Measurements from ENCODE around the gene VTI1A. TPM values are rescaled to one million over a fixed set of nuclear protein-coding genes. Genes with fewer than 3 reads are reported as not detected.

VTI1A gene
- total and polyA plus RNA-seq, 3 donors from 2014 or later = 25.5 to 85.9 (median 63.4) TPM

GRCh38 chr10:112654794-112655193, 207.8 kb downstream of the VTI1A start:
- no peak for TF ChIP-seq POLR2A (IDR thresholded peaks at IDR 0.05)
- TF ChIP-seq, protein P1, sequence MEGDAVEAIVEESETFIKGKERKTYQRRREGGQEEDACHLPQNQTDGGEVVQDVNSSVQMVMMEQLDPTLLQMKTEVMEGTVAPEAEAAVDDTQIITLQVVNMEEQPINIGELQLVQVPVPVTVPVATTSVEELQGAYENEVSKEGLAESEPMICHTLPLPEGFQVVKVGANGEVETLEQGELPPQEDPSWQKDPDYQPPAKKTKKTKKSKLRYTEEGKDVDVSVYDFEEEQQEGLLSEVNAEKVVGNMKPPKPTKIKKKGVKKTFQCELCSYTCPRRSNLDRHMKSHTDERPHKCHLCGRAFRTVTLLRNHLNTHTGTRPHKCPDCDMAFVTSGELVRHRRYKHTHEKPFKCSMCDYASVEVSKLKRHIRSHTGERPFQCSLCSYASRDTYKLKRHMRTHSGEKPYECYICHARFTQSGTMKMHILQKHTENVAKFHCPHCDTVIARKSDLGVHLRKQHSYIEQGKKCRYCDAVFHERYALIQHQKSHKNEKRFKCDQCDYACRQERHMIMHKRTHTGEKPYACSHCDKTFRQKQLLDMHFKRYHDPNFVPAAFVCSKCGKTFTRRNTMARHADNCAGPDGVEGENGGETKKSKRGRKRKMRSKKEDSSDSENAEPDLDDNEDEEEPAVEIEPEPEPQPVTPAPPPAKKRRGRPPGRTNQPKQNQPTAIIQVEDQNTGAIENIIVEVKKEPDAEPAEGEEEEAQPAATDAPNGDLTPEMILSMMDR (IDR thresholded peaks at IDR 0.05) = no peak
- no peaks in the 10 kb centered on the region for H3K9me3 ChIP-seq
- H3K27me3 ChIP-seq = no peaks in the 10 kb centered on the region
- no peak for DNase-seq
- WGBS, 2 donors = 91 to 92% methylated on average over 3 of the region's 3 CpGs
- H3K36me3 ChIP-seq (ENCODE audit: low read depth, missing control alignments) = no peaks in the 10 kb centered on the region
- H3K4me1 ChIP-seq = no peaks in the 10 kb centered on the region
- intact Hi-C loops (cut with DNase I; ENCODE audit: low total_unique reads) = no loop called here
- no peak overlapping the region for H3K4me3 ChIP-seq
- H3K27ac ChIP-seq = no peak overlapping the region

DNA sequence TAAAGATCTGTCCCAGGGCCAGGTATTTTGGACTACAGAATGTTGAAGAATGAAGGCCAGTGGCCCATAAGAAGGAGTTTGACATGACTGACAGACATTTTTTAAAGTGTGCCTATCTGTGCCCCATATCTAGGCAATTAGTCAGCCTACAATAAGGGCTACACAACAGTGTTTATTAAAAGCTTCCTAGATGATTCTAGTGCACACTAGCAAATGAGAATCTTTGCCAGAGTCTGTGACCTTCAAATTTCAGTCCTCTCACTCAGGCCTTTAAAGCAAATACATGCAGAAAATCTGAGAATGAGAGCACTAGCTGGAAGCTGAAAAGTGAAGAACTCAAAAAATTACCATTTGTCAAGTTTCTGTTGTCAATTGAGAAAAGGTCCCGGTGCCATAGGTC, 208.7 kb downstream of the VTI1A start:
- H3K27me3 ChIP-seq = no peaks in the 10 kb centered on the region
- no peak overlapping the region for H3K4me3 ChIP-seq
- WGBS, 2 donors = 80 to 81% methylated on average over 1 of the region's 1 CpG
- intact Hi-C loops (cut with DNase I; ENCODE audit: low total_unique reads) = no loop called here
- H3K27ac ChIP-seq = no peak overlapping the region
- H3K36me3 ChIP-seq (ENCODE audit: low read depth, missing control alignments) = no peaks in the 10 kb centered on the region
- TF ChIP-seq, protein P1 (IDR thresholded peaks at IDR 0.05) = no peak
- TF ChIP-seq POLR2A (IDR thresholded peaks at IDR 0.05) = no peak
- H3K9me3 ChIP-seq = no peaks in the 10 kb centered on the region
- H3K4me1 ChIP-seq = no peaks in the 10 kb centered on the region
- no peak for DNase-seq

- TF ChIP-seq, protein P1 (IDR thresholded peaks at IDR 0.05) = no peak
- no peak for TF ChIP-seq POLR2A (IDR thresholded peaks at IDR 0.05)
- WGBS, 2 donors = 95 to 96% methylated on average over 2 of the region's 2 CpGs
- Histone ChIP-seq H3K9me3 (no peaks in the 10 kb centered on the region), H3K4me3 (no peak overlapping the region), H3K27ac (no peak overlapping the region), H3K4me1 (no peaks in the 10 kb centered on the region), H3K36me3 (ENCODE audit: low read depth, missing control alignments) (no peaks in the 10 kb centered on the region), H3K27me3 (no peaks in the 10 kb centered on the region)
- no peak for DNase-seq
- intact Hi-C loops (cut with DNase I; ENCODE audit: low total_unique reads) = no loop called here
Observed at GRCh38 chr10:112658465-112658864, 211.4 kb downstream of the VTI1A start.

DNA sequence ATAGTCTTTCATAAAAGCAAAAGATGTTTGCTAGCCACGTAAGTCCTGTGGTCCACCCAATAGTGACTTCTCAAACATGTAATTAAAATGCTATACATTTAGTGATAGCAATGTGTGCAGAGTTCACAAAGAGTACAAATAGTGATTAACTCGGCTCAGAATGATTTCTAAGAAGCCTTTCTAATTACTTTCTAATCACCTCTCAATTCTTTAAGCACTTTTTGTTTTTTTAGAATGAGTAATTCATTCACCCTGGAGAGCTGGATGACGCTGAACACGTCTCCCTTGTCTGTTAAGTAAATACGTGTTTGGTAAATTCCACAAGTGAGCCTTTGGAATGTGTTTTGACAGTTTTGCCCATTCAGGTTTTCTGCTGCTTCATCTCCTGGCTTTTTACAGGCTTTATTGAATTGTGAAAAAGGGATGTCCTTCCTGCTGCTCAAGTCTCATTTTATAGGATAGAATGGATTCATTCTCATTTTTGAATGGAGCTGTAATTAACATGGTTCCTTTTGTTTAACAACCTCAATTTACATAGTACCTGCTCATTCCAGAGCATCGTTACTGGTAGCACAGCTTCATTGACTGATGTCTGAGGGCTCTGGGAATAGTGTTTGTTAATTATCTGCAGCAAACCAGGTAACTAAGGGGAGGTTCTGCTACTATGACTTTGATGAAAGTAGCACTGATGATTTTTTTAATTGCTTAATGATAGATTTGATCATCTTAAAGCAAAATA, 212.1 kb downstream of the VTI1A start:
- Histone ChIP-seq H3K4me1 (no peaks in the 10 kb centered on the region), H3K27ac (no peak overlapping the region), H3K36me3 (ENCODE audit: low read depth, missing control alignments) (no peaks in the 10 kb centered on the region), H3K27me3 (no peaks in the 10 kb centered on the region), H3K9me3 (no peaks in the 10 kb centered on the region), H3K4me3 (no peak overlapping the region)
- WGBS, 2 donors = 88 to 91% methylated on average over 6 of the region's 6 CpGs
- intact Hi-C loops (cut with DNase I; ENCODE audit: low total_unique reads) = no loop called here
- no peak for DNase-seq
- no peak for TF ChIP-seq POLR2A (IDR thresholded peaks at IDR 0.05)
- TF ChIP-seq, protein P1 (IDR thresholded peaks at IDR 0.05) = no peak
